Thyroid gland (tissue), 4 donors: Measurements from ENCODE around the gene QKI.

ENCODE experiments used
- POLR2A ChIP-seq, 2 donors: fragments of 450-650 bp; IDR thresholded peaks; one replicate each; pipeline ENCODE4 v1.6.1; 2017; ENCODE audit warnings: antibody characterized with exemption in 2 of 2, mild to moderate bottlenecking in 2 of 2, moderate library complexity in 1 of 2
- TF ChIP-seq, protein P1 (sequence below), 6 experiments: fragments of 200-600 bp in 3 of 6; fragments of 450-650 bp in 3 of 6; sonication (generic) in 3 of 6; IDR thresholded peaks; one replicate each; pipeline ENCODE4 v1.5.1; 2016 to 2019; ENCODE audit warnings: antibody characterized with exemption in 6 of 6, mild to moderate bottlenecking in 2 of 6, inconsistent platforms in 1 of 6, moderate library complexity in 1 of 6

- TF ChIP-seq, protein P1, sequence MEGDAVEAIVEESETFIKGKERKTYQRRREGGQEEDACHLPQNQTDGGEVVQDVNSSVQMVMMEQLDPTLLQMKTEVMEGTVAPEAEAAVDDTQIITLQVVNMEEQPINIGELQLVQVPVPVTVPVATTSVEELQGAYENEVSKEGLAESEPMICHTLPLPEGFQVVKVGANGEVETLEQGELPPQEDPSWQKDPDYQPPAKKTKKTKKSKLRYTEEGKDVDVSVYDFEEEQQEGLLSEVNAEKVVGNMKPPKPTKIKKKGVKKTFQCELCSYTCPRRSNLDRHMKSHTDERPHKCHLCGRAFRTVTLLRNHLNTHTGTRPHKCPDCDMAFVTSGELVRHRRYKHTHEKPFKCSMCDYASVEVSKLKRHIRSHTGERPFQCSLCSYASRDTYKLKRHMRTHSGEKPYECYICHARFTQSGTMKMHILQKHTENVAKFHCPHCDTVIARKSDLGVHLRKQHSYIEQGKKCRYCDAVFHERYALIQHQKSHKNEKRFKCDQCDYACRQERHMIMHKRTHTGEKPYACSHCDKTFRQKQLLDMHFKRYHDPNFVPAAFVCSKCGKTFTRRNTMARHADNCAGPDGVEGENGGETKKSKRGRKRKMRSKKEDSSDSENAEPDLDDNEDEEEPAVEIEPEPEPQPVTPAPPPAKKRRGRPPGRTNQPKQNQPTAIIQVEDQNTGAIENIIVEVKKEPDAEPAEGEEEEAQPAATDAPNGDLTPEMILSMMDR (IDR thresholded peaks at IDR 0.05): no peak
- TF ChIP-seq POLR2A (IDR thresholded peaks at IDR 0.05): no peak
Observed at GRCh38 chr6:163526346-163526745, 111.8 kb downstream of the QKI start.
